Stimulated activated CD8-positive, alpha-beta memory T cell treated with anti-CD3 and anti-CD28 coated beads, Interleukin-12 subunit alpha, Interleukin-12 subunit beta, amount 100 ng/mL, for 24 hours (primary cell): ENCODE data around the gene WDR45B.
A peak's percentile ranks its signal among the peaks of the same experiment; 100 is the strongest.

Source experiments
- DNase-seq: peaks from one replicate; pipeline ENCODE4 v3.0.0-alpha.2; 2020; ENCODE audit errors: extremely low read depth

WDR45B gene

DNA sequence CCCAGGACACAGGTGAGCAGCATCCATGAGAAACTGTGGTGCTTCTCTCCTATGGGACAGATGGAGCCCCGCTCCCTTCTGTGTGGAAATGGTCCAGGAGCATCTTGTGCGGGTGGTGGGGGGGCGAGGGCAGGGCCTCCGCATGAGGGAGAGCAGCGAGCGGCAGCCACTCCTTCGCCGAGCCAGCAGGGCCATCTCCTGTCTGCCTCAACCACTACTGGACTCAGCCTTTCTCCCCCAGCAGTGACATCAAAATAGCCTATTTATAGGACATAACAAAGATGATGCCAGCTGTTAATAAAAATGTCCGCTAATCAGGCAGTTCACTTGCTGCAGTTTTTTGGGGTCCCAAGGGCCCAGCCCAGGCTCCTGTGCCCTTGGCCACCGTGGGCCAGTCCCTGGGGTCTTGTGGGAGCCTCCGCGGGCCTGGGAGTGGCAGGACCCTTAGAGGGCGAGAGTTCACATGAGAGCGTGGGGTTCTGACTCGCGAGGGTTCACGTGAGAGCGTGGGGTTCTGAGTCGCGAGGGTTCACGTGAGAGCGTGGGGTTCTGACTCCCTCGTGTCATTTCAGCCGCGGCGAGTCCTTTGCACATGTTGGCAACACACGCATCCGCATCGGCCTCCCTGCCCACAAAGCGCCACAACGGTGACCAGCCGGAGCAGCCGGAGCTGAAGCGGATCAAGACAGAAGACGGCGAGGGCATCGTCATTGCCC lies 47.4 kb downstream of the WDR45B start:
- DNase-seq, result no peak

DNA sequence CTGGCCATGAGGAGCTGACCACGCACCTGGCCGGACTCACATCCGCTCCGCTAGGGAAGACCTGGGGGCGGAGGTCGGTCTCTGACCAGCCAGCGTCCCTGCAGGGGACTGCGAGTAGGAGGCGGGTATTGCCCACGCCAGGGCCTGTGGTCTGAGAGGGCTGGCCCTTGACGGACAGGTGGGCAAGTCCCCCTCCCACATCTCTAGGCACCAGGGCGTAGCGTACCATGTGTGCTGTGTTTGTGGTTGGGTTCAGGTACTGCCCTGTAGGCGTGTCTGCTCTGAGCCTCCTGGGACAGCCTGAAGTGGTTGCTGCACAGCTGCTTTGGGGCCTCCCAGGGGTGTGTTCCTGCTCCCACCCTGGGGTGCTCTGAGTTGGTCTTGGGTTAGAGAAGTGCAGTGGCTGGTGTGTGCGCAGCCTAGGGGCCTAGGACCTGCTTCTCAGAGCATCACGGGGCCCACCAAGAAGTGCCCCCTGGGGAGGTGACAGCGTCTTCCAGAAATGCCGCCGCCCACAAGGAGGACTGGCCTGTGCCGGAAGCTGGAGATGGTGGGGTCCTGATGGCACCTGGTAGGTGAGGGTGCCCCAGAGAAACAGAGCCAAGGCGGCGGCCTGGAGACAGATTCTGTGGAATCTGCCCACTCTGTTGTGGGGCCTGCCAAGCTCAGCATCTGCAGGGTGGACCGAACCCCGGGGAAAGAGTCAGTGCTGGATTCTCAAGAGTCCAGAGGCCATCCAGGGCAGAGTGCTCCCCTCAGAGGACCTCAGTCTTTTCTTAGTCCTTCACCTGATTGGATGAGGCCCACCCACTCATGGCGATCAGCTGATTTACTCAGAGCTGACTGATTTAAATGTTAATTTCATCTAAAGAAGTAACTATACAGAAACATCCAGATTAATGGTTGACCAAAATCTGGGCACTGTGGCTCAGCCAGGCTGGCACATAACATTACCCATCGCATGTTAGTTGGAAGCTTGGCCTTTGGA lies 48.3 kb downstream of the WDR45B start:
- no peak for DNase-seq

DNA sequence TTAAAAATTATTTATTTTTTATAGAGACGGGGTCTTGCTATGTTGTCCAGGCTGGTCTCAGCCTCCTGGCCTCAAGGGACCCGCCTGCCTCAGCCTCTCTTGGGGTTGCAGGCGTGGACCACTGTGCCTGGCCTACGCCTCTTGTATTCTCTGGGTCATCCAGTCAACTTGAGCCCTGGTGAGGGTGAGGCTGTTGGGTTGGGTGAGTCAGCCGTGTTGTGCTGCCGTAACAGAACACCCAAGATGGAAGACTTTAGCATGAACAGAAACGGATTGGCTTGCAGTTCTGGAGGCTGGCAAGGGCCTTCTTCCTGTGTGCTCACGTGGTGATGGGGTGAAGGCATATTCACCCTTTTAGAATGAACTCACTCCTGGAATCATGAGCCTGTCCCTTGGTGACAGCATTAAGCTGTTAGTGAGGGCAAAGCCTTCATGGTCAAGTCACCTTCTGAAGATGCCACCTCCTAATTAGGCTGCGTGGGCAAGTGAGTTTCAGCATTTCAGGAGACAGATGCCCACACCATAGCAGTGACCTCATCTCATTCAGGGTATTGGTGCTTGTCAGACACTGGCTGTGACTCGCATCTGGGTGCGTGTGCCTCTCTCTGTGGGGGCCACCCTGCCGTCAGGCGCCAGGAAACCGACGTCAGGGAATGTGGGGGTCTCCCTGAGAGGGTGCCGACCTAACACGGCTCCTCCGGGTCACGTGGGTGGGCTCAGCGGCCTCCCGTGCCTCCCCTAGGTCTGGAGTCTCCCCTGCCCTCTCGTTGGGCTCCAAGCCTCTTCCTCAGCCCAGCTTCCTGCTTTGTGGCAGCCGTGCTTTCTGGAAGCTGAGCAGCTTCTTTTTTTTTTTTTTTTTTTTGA lies 49.8 kb downstream of the WDR45B start:
- no peak for DNase-seq

DNA sequence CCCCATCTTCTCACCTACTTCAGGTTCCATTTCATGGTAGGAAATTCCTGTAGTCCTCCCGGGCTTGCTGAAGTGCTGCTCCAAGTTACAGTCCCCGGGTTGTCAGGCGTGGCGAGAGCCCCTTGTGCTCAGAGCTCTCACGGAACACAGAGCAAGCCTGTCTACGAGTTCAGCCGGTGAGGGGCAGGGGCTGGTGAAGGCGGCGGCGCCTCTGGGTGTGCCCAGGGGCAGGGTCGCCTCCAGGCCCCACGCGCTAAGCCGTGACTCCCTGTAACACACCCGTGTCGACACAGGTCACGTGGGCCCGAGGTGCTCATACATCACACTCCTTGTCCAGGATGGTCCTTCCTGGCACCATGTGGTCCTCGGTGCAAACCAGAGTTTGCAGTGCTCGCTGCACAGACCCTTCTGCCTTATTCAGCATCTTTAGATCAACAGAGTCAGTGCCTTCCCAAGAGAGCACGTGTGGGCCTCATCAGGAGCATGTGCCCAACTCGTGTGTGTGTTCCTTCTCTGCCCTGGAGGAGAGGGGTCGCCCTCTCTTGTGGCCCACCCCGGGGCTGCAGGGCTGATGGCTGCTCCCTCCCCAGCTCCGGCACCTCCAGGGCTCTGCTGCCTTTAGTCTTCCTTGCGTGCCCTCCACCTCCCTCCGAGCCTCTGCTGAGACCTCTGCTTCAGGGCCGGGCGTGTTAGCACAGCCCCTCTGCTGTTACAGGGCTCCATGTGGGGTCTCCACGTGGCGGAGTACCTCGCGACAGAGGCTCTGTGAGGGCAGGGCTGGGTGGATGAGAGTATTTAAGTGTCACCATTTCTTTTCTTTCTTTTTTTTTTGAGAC lies 51.2 kb downstream of the WDR45B start:
- DNase-seq, result no peak

DNA sequence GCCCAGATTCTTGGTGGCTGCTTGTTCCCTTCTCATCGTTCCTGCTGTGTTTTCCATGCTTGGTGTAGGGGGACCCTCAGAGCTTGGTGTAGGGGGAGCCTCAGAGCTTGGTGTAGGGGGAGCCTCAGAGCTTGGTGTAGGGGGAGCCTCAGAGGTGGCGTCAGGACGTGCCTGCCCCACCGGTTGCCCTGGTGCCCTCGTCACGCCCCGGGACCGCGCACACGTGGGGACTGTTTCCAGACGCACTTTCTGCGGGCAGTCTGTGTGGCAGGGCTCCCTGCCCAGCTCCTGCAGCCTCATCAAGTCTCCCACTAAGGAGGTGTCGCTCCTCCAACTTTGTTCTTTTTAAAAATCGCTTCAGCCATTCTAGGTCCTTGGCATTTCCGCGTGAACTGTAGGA lies 51.9 kb downstream of the WDR45B start:
- no peak for DNase-seq

DNA sequence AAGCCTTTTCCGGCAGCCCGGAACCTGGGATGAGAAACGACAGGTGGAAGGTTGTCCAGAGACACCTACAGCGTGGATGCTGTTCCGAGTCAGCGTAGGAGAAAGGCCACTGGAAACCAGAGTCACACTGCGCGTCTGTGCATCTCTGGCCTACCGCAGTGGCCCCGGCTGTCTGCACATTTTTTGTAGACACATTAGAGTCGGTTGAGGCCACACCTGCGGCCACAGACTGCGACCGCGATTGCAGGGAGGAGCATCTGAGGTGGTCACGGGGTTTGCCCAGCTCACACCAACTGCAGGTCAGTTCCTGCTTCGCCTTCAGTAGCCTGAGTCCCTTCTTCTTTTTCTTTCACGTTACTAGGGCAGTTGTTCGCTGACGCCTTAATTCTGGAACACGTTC lies 52.4 kb downstream of the WDR45B start:
- no peak for DNase-seq

DNA sequence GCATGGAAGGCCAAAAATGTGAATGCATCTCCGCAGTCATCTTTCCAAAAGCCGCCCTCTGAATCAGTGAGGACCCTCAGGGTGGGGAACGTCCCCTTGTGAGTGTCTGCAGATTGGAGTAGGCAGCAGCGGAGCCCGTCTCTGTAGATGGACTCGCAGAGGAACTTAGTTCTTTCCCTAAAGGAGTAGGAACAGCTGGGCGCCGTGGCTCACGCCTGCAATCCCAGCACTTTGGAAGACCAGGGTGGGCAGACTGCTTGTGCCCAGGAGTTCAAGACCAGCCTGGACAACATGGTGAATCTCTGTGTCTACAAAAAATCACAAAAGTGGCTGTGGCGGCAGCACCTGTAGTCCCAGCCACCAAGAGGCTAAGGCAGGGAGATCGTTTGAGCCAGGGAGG lies 53.7 kb downstream of the WDR45B start:
- DNase-seq, result no peak

DNA sequence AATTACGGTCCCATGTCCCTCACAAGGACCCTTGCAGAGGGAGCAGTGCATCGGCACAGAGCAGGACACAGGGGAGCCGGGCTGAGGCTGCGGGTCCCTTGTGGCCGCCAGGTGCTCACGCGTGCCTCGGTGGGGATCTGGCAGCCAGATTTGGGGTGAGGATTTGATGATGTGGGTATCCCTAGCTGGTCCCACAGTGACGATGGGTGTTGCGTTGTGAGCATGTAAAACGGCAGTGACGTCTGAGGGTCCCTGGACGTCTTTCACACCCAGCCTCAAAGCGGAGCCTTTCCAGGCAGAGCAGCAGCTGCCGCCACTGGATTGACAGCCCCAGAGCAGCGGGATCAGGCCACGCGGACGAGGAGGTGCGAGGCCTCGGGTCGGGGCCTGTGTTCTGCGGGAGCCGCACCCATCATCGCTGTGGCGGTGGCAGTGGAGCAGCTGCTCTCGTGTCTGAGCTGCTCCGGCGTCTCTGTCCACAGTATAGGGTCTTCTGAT lies 54.6 kb downstream of the WDR45B start:
- DNase-seq, result no peak

DNA sequence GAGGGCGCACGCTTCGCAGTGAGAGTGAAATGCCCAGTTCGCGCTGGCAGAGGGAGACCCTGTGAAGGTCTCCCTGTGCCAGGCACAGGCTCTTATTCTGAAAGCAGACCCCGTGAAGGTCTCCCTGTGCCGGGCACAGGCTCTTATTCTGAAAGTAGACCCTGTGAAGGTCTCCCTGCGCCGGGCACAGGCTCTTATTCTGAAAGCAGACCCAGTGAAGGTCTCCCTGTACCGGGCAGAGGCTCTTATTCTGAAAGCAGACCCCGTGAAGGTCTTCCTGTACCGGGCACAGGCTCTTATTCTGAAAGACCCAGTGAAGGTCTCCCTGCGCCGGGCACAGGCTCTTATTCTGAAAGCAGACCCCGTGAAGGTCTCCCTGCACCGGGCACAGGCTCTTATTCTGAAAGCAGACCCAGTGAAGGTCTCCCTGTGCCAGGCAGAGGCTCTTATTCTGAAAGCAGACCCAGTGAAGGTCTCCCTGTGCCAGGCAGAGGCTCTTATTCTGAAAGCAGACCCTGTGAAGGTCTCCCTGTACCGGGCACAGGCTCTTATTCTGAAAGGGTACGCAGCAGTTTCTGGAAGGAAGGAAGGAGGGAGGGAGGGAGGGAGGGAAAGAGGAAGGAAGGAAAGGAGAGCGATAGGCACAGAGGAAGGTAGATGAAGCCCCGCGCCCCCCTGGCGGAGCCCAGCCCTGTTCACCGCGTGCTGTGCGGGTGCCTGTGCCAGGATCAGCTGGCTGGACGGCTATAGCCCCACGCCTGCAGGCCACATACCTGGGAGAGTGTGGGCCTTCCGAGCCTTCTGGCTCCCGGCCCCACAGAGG lies 55.3 kb downstream of the WDR45B start:
- DNase-seq, result peak; percentile 16

DNA sequence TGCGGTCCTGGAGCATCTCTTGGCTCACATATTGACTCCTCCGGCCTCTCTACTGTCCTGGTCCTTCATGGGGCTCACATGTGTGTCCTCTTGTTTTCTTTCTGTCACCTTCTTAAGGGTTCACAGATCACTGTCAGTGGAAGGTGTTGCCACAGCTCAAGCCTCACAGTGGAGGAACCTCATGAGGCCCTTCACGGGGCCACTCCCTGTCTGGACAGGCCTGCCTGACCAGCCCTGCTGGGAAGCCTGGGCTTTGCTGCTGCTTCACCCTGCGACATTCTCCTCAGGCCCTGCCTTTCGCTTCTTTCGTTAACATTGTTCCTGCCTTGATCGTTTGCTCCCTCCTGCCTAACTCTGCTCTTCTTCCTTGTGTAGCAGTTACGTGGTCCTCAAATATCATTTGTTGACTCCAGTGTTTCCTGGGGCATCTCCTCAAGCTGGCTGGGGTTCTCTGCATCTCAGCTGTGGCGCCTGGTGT lies 55.9 kb downstream of the WDR45B start:
- DNase-seq, result no peak

DNA sequence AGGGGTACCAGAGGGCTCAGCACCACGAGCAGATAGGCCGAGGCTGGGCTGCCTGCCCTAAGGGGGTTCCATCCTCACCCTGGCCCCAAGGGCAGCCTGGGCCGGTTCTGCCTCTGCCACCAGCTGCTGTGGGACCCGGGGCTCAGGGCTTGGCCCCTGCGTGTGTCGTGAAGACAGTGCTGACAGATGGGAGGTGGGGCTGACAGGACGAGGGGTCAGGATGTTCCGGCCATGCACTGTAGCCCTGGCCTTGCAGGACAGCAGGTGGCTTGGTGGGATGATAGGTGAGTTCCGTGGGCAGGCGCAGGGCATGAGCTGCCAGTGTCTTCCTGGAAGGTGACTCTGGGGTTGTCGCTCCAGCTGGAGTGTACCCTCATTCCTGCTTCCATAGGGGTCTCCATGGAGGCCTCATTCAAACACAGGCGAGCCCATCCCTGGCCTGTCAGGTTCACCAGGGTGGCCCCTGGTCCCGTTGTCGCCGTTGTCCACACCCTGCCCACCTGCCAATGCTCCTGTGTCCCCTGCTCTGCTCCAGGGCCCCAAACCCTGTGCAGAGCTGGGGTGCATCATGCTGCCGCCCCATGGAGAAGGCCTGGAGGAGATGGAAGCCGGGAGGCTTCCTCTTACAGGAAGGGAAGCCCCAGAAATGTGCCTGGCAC lies 57.2 kb downstream of the WDR45B start:
- DNase-seq, result no peak

DNA sequence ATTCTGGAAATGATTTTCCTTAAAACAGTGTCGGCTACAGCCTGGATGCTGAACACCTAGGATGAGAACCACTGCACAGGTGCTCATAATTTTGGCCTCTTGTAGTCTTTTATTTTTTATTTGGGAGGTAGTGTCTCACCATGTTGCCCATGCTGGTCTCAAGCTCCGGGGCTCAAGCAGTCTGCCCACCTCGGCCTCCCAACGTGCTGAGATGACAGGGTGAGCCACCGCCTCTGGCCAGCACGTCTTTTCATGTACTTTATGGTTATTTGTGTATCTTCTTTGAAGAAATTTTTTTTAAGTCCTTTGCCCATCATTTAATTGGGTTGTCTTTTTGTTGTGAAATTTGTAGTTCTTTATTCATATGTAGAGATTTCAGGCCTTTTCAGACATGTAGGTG lies 58.0 kb downstream of the WDR45B start:
- no peak for DNase-seq

DNA sequence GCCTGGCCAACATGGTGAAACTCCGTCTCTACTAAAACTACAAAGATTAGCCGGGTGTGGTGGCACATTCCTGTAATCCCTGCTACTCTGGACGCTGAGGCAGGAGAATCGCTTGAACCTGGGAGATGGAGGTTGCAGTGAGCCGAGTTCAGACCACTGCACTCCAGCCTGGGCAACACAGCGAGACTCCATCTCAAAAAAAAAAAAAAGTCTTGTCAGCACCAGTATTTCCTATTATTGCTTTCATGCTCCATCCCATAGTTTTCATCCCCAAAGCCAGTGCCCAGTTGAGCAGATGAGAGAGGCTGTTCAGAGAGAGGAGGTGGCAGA lies 58.4 kb downstream of the WDR45B start:
- no peak for DNase-seq

DNA sequence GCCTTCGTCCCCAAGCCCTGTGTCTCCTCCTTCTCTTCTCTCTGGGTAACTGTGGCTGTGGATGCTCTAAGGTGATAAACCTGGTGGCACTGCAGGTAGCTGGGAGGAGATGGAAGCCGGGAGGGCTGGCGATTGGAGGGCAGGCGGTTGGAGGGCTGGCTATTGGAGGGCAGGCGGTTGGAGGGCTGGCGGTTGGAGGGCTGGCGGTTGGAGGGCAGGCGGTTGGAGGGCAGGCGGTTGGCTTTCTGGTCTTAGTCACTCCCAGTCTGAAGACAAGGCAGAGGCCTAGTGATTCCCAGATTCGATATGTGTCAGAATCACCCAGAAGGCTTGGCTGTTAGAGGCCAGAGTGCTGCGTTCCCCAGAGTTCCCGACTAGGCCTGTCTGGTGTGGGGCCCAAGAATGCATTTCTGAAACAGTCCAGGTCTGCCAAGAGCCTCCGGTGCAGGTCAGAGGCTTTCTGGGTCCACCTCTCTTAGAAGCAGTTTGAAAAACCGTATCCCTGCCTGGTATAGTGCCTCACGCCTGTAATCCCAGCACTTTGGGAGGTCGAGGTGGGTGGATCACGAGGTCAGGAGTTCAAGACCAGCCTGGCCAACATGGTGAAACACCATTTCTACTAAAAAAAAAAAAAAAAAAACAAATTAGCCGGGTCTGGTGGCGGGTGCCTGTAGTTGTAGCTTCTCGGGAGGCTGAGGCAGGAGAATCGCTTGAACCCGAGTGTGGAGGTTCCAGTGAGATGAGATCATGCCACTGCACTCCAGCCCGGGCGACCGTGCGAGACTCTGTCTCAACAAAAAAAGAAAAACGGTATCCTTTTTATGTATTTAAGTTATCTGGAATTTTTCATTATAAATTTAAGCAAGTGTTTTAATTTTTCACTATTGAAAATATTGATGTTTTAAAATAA lies 59.7 kb downstream of the WDR45B start:
- DNase-seq, result no peak

DNA sequence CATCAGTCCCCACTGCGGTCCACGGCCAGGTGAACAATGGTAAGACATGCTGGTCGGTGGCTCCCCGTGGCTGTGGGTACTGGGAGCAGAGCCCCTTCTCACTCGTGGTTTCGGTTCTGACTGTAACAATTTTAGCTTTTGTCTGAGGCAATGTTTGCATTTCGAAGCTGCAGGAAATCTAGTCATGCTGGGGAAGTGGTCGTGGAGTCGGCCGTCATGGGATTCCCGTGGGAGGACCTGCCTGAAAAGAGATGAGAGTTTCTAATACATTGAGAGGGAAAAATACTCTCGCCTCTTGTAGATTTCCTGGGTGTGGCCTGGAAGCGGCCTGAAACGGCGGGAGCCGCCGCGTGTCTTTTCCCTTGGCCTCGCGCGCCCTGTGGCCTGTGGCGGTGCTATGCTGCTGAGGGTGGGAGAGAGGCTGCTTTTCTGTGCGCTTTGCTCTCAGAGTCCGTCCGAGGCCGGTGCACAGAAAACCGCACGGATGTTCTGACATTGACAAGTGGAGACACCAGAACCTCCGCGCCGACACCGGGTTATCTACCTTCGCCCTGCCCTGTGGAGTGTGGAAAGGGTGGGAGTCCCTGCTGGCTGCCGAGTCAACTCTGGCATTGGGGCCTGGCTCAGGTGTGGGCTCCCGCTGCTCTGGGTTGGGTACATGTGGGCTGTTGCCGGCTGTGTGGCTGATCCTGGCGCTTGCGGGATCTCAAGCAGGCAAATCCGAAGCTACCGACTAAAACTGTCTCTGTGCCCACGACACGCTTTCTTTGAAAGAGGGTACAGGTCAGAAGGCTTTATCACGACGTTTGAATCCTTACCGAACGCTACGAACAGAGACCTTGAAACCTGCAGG lies 60.8 kb downstream of the WDR45B start:
- no peak for DNase-seq

DNA sequence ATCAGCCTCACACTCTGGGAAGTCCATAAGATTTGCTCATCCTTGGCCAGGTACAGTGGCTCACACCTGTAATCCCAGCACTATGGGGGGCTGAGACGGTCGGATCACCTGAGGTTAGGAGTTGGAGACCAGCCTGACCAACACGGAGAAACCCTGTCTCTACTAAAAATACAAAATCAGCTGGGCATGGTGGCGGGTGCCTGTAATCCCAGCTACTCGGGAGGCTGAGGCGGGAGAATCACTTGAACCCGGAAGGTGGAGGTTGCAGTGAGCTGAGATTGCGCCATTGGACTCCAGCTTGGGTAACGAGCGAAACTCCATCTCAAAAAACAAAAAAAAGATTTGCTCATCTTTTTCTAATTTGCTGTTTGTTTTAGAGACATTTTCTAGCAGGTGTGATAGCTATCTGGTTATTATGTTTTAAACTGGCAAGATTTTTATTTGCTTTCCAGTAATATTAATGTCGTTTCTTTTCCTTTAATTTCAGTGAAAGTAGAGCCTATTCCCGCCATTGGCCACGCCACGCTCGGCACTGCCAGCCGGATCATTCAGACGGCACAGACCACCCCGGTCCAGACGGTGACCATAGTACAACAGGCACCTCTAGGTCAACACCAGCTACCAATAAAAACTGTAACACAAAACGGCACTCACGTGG lies 61.5 kb downstream of the WDR45B start:
- DNase-seq, result no peak
